ENCODE results near the gene ANKRD26. TPM values are rescaled to one million over a fixed set of nuclear protein-coding genes. Genes with fewer than 3 reads are reported as not detected.

The ANKRD26 gene
- total RNA-seq, 1 donor from 2014 or later, result 7.3 TPM

DNA sequence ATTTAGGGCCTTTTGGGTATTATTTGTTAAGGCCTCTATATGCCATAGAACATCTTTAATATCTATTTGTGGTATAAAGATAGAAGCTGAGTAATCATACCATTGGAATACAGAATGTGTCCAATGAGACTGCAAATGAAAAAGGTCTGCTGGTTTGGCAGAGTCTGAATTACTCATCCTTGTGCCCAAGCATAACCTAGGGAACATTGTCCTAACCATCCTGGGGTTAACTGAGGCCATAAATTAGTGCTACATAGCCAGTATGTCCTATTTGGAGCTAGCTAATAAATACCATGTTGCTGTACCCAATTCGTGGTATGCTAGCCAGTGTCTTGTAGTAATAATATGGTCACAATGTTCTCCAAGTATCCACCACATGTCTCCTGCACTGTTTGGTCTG is 117.1 kb downstream of the ANKRD26 start:
- no peak overlapping the region for H3K27ac Mint-ChIP-seq (ENCODE audit: unreplicated experiment)
- TF ChIP-seq, protein P1, sequence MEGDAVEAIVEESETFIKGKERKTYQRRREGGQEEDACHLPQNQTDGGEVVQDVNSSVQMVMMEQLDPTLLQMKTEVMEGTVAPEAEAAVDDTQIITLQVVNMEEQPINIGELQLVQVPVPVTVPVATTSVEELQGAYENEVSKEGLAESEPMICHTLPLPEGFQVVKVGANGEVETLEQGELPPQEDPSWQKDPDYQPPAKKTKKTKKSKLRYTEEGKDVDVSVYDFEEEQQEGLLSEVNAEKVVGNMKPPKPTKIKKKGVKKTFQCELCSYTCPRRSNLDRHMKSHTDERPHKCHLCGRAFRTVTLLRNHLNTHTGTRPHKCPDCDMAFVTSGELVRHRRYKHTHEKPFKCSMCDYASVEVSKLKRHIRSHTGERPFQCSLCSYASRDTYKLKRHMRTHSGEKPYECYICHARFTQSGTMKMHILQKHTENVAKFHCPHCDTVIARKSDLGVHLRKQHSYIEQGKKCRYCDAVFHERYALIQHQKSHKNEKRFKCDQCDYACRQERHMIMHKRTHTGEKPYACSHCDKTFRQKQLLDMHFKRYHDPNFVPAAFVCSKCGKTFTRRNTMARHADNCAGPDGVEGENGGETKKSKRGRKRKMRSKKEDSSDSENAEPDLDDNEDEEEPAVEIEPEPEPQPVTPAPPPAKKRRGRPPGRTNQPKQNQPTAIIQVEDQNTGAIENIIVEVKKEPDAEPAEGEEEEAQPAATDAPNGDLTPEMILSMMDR (IDR thresholded peaks at IDR 0.05), result no peak
- H3K4me3 Mint-ChIP-seq (ENCODE audit: unreplicated experiment), result no peak overlapping the region
- no peaks in the 10 kb centered on the region for H3K9me3 Mint-ChIP-seq (ENCODE audit: low read depth)
- DNase-seq (ENCODE audit: low spot score), result no peak
- no peaks in the 10 kb centered on the region for H3K4me1 Mint-ChIP-seq (ENCODE audit: low read depth)
- H3K27me3 Mint-ChIP-seq (ENCODE audit: low read depth), result no peaks in the 10 kb centered on the region
- no peaks in the 10 kb centered on the region for H3K36me3 Mint-ChIP-seq (ENCODE audit: low read depth)

DNA sequence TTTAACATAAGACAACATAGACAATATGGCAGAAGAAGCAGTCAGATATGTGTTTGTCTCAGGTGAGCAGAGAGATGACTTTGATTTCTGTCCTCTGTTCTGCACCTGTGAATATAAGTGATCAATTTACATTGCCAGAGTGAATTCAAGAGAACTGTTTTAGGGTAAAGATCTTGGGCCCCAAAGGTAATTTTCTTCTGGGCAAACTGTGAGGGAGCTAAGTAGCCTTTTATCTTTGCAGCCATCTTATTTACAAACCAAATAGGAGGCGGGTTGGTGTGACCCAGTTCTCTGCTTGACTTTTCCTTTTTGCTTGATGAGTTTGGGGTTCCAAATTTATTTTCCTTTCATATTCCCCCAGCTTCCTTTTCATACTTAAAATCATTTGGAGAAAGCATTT is 118.2 kb downstream of the ANKRD26 start:
- no peak overlapping the region for H3K4me3 Mint-ChIP-seq (ENCODE audit: unreplicated experiment)
- H3K27ac Mint-ChIP-seq (ENCODE audit: unreplicated experiment), result no peak overlapping the region
- no peaks in the 10 kb centered on the region for H3K4me1 Mint-ChIP-seq (ENCODE audit: low read depth)
- TF ChIP-seq, protein P1 (IDR thresholded peaks at IDR 0.05), result no peak
- H3K9me3 Mint-ChIP-seq (ENCODE audit: low read depth), result no peaks in the 10 kb centered on the region
- H3K36me3 Mint-ChIP-seq (ENCODE audit: low read depth), result no peaks in the 10 kb centered on the region
- no peak for DNase-seq (ENCODE audit: low spot score)
- H3K27me3 Mint-ChIP-seq (ENCODE audit: low read depth), result no peaks in the 10 kb centered on the region

DNA sequence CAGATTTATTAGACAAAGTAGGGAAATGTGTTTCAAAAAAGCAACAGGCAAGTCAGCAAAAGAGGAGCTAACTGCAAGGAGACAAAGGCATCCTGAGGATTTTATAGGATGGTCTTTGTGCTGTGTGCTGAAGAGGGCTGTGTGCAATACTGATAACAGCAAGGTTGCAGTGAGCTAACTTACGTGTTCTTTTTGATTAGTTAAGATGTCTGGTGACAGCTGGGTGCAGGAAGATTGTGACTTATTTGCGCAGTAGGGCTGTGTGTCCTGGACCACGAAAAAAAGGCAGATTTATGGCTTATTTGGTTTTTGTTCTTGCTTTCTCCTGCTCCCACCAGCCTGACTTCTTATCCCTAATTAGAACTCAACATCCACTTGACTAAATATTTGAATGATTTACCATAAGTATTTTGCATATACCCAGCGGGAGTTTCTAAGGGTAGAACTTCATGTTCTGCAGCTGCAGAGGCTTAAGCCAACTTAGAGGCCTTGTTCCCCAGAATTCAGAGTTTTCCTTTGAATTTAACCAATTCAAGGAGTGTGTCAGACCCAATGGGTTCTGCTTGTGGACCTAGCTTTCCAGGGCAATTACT is 119.0 kb downstream of the ANKRD26 start:
- Mint-ChIP-seq H3K27ac (ENCODE audit: unreplicated experiment) (no peak overlapping the region), H3K4me3 (ENCODE audit: unreplicated experiment) (no peak overlapping the region), H3K36me3 (ENCODE audit: low read depth) (no peaks in the 10 kb centered on the region), H3K4me1 (ENCODE audit: low read depth) (no peaks in the 10 kb centered on the region), H3K27me3 (ENCODE audit: low read depth) (no peaks in the 10 kb centered on the region), H3K9me3 (ENCODE audit: low read depth) (no peaks in the 10 kb centered on the region)
- no peak for DNase-seq (ENCODE audit: low spot score)
- TF ChIP-seq, protein P1 (IDR thresholded peaks at IDR 0.05), result no peak

DNA sequence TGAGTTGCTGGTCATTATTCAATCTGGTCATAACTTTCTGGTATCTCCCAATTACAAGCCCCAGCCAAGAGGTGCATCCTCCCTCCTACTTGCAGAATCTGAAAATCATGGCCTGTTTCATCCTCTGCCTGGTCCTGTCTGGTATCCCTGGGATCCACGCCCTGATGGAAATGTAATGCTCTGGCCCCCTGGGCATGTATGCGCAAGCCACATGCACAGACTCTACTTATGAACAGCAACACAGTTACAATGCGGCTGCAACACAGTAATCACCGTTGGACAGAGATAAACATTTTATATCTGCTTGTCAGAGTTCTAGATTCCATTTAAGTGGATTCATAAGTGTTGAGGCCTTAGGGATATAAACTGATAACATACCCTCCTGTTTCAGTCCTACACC is 121.8 kb downstream of the ANKRD26 start:
- DNase-seq (ENCODE audit: low spot score), result no peak
- H3K27ac Mint-ChIP-seq (ENCODE audit: unreplicated experiment), result no peak overlapping the region
- H3K4me3 Mint-ChIP-seq (ENCODE audit: unreplicated experiment), result no peak overlapping the region
- TF ChIP-seq, protein P1 (IDR thresholded peaks at IDR 0.05), result no peak
- no peaks in the 10 kb centered on the region for H3K27me3 Mint-ChIP-seq (ENCODE audit: low read depth)
- H3K9me3 Mint-ChIP-seq (ENCODE audit: low read depth), result no peaks in the 10 kb centered on the region
- H3K4me1 Mint-ChIP-seq (ENCODE audit: low read depth), result no peaks in the 10 kb centered on the region
- no peaks in the 10 kb centered on the region for H3K36me3 Mint-ChIP-seq (ENCODE audit: low read depth)

DNA sequence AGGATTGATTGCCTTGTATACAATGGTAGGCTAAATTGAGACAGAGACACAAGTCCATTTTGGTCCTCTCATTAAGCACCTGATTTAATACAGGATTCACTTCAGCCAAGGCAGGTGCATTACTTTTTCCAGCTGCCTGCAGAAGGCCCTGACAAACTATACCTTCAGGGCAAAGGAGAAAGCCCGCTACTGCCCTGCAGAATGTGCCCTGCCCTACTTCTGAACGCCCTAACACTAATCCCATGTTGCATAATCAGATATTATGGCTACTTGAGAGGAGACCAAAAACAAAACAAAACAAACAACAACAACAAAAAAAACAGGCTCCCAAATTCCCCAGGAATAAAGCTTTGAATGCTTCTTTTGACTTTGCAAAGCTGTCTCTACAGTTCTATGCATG is 122.7 kb downstream of the ANKRD26 start:
- Mint-ChIP-seq H3K27me3 (ENCODE audit: low read depth) (no peaks in the 10 kb centered on the region), H3K9me3 (ENCODE audit: low read depth) (no peaks in the 10 kb centered on the region), H3K36me3 (ENCODE audit: low read depth) (no peaks in the 10 kb centered on the region), H3K4me1 (ENCODE audit: low read depth) (no peaks in the 10 kb centered on the region), H3K27ac (ENCODE audit: unreplicated experiment) (no peak overlapping the region), H3K4me3 (ENCODE audit: unreplicated experiment) (no peak overlapping the region)
- TF ChIP-seq, protein P1 (IDR thresholded peaks at IDR 0.05), result no peak
- DNase-seq (ENCODE audit: low spot score), result no peak

Data from chondrocyte (in vitro differentiated cells).